MM.1S (cell line): ENCODE results near the gene ZNF558.
A peak's percentile ranks its signal among the peaks of the same experiment; 100 is the strongest.

Source experiments
- DNase-seq: peaks from one replicate; pipeline ENCODE4 v3.0.0-alpha.2; 2015
- H2AFZ ChIP-seq: fragments of 300-600 bp; sonication (generic); 2 replicates; pipeline ENCODE4 v1.6.0; 2016; ENCODE audit warnings: antibody characterized with exemption, low read length
- H3F3A ChIP-seq: fragments of 300-600 bp; sonication (generic); 2 replicates; pipeline ENCODE4 v1.6.1; 2016; ENCODE audit warnings: mild to moderate bottlenecking, antibody characterized with exemption, low read length, moderate library complexity, mixed read lengths; ENCODE audit not compliant: insufficient read depth
- H3K27ac ChIP-seq: fragments of 300-600 bp; sonication (generic); 2 replicates; pipeline ENCODE4 v1.5.1; 2016; ENCODE audit warnings: mild to moderate bottlenecking, low read length
- H3K27me3 ChIP-seq: fragments of 300-600 bp; sonication (generic); replicated peaks from 2 replicates; pipeline ENCODE4 v1.6.0; 2016; ENCODE audit warnings: low read length; ENCODE audit not compliant: insufficient read depth
- H3K36me3 ChIP-seq: fragments of 300-600 bp; sonication (generic); replicated peaks from 2 replicates; pipeline ENCODE4 v1.6.1; 2016; ENCODE audit warnings: mild to moderate bottlenecking, low read length, mixed read lengths; ENCODE audit not compliant: insufficient read depth
- H3K4me1 ChIP-seq: fragments of 300-600 bp; sonication (generic); 2 replicates; pipeline ENCODE4 v1.6.1; 2016; ENCODE audit warnings: low read length, mixed read lengths
- H3K4me2 ChIP-seq: fragments of 300-600 bp; sonication (generic); 2 replicates; pipeline ENCODE4 v1.6.0; 2016; ENCODE audit warnings: low read depth, low read length
- H3K4me3 ChIP-seq: fragments of 300-600 bp; sonication (generic); 2 replicates; pipeline ENCODE4 v1.5.1; 2016; ENCODE audit warnings: low read length, mixed read lengths
- H3K79me2 ChIP-seq: fragments of 300-600 bp; sonication (generic); 2 replicates; pipeline ENCODE4 v1.6.1; 2016; ENCODE audit warnings: mixed run types, low read length, mixed read lengths
- H3K9ac ChIP-seq: fragments of 300-600 bp; sonication (generic); 2 replicates; pipeline ENCODE4 v1.6.1; 2016; ENCODE audit warnings: low read length, mixed read lengths
- H3K9me2 ChIP-seq: fragments of 300-600 bp; sonication (generic); replicated peaks from 2 replicates; pipeline ENCODE4 v1.6.1; 2016; ENCODE audit warnings: mild to moderate bottlenecking, low read length, mixed read lengths; ENCODE audit not compliant: insufficient read depth
- H3K9me3 ChIP-seq: fragments of 300-600 bp; sonication (generic); replicated peaks from 2 replicates; pipeline ENCODE4 v1.6.1; 2016; ENCODE audit warnings: mild to moderate bottlenecking, low read length, mixed read lengths; ENCODE audit not compliant: insufficient read depth
- H4K20me1 ChIP-seq: fragments of 300-600 bp; sonication (generic); 2 replicates; pipeline ENCODE4 v1.6.1; 2016; ENCODE audit warnings: mild to moderate bottlenecking, low read length, moderate library complexity, mixed read lengths; ENCODE audit not compliant: insufficient read depth
- EZH2 ChIP-seq: fragments of 300-600 bp; sonication (generic); optimal IDR thresholded peaks from 2 replicates; pipeline ENCODE3; 2017; ENCODE audit warnings: low read depth, mild to moderate bottlenecking, antibody characterized with exemption, low read length, mixed read lengths
- EZH2phosphoT487 ChIP-seq: fragments of 300-600 bp; sonication (generic); IDR thresholded peaks from 2 replicates; pipeline ENCODE4 v1.6.1; 2018; ENCODE audit warnings: antibody characterized with exemption, low read length
- TF ChIP-seq, protein P1 (sequence below): fragments of 300-600 bp; sonication (generic); IDR thresholded peaks from 2 replicates; pipeline ENCODE4 v1.5.1; 2016; ENCODE audit warnings: antibody characterized with exemption, low read length, mixed read lengths

ZNF558 gene

DNA sequence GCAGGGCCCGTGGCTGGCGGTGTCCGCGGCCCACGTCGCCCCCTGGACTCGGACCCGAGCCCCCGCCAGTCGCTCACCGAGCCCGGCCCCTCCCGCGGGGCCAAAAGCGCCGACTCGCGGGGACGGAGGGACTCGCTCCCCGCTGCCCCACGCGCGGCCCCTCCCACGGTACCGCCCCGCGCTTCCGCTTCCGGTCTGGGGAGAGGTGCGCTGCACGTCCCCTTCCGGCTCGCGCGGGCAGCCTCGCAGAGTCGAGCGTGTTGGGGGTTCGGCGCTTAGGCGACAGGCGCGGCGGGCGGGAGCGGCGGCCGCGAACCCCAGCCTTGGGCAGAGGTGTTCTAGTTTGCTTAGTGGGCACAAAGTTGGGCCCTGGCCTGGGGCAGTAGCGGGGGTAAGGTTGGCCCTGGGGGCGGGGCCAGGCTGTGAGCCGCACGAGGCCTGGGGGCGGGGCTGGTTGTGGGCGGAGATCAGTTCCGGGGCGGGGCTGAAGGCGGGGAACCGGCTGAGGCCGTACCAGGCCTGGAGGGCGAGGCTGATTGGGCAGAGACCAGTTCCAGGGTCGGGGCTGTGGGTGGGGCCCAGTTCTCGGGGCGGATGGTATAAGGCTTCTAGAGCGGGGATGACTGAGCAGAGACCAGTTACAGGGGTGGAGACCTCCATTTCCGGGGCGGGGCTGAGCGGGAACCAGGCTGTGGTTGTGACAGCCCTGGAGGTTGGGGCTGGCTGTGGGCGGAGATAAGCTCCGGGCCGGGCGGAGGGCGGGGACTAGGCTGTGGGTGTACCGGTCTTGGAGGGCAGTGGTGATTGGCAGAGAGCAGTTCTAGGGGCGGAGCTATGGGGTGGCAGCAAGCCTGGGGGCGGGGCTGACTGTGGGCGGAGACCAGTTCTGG is at the start of gene ZNF558, which contains the start of gene MBD3L1:
ZNF558 (minus strand) TSS at position 173 of the 890 bp plus-strand sequence. CDS start 9,645 bp downstream, outside the sequence.
MBD3L1 (plus strand) TSS at position 246 of the 890 bp plus-strand sequence. CDS start 10,302 bp downstream, outside the sequence.
- peak within 1 kb of the TSS; percentile 91 for H3K27ac ChIP-seq
- no peaks in the 10 kb centered on the region for H3F3A ChIP-seq

DNA sequence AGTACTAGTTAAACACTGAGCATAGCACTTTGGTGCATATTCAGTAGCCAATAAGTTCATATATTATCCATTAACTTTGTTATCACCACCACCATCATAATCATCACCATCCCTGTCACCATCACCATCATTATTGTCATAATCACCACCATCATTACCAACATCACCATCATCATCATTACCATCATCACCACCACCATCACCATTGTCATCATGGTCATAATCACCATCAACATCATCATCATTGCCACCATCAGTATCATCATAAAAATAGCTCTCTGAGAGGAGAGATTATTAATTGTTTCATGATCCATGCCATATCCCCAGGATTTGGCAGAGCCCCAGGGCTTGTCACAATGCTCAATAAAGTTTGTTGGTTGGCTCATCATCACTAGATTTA is 49.4 kb upstream of the ZNF558 start:
- Histone ChIP-seq H3K27ac (no peak overlapping the region), H3K9me2 (no peaks in the 10 kb centered on the region), H3K4me1 (no peaks in the 10 kb centered on the region), H3K9ac (no peak overlapping the region), H3K9me3 (no peaks in the 10 kb centered on the region), H3K4me2 (no peak overlapping the region), H2AFZ (no peak overlapping the region), H4K20me1 (no peaks in the 10 kb centered on the region), H3K36me3 (no peaks in the 10 kb centered on the region), H3K27me3 (0 out of 2 replicates have a peak, but pooled peaks cover 3% of the 10 kb centered on the region), H3K4me3 (no peak overlapping the region), H3K79me2 (no peaks in the 10 kb centered on the region), H3F3A (no peaks in the 10 kb centered on the region)
- no peak for DNase-seq
- TF ChIP-seq, protein P1, sequence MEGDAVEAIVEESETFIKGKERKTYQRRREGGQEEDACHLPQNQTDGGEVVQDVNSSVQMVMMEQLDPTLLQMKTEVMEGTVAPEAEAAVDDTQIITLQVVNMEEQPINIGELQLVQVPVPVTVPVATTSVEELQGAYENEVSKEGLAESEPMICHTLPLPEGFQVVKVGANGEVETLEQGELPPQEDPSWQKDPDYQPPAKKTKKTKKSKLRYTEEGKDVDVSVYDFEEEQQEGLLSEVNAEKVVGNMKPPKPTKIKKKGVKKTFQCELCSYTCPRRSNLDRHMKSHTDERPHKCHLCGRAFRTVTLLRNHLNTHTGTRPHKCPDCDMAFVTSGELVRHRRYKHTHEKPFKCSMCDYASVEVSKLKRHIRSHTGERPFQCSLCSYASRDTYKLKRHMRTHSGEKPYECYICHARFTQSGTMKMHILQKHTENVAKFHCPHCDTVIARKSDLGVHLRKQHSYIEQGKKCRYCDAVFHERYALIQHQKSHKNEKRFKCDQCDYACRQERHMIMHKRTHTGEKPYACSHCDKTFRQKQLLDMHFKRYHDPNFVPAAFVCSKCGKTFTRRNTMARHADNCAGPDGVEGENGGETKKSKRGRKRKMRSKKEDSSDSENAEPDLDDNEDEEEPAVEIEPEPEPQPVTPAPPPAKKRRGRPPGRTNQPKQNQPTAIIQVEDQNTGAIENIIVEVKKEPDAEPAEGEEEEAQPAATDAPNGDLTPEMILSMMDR: no peak
- TF ChIP-seq EZH2: no peak
- TF ChIP-seq EZH2phosphoT487: no peak

More for the DNA sequence above, at the start of gene ZNF558, which contains the start of gene MBD3L1:
- H3K9me3 ChIP-seq: no peaks in the 10 kb centered on the region
- H2AFZ ChIP-seq: peak within 1 kb of the TSS; percentile 90
- peaks cover 18% of the 10 kb centered on the region for H3K27me3 ChIP-seq
- H3K9ac ChIP-seq: peak within 1 kb of the TSS; percentile 86
- no peaks in the 10 kb centered on the region for H3K9me2 ChIP-seq
- no peaks in the 10 kb centered on the region for H4K20me1 ChIP-seq
- peak within 1 kb of the TSS; percentile 86 for H3K4me3 ChIP-seq
- H3K4me1 ChIP-seq: no peaks in the 10 kb centered on the region
- H3K79me2 ChIP-seq: no peaks in the 10 kb centered on the region
- peak within 1 kb of the TSS; percentile 75 for H3K4me2 ChIP-seq
- DNase-seq: peak; percentile 96
- H3K36me3 ChIP-seq: no peaks in the 10 kb centered on the region
- TF ChIP-seq, protein P1: 0 out of 2 replicates have a peak, but pooled peaks have one; percentile 28
- no peak for TF ChIP-seq EZH2

DNA sequence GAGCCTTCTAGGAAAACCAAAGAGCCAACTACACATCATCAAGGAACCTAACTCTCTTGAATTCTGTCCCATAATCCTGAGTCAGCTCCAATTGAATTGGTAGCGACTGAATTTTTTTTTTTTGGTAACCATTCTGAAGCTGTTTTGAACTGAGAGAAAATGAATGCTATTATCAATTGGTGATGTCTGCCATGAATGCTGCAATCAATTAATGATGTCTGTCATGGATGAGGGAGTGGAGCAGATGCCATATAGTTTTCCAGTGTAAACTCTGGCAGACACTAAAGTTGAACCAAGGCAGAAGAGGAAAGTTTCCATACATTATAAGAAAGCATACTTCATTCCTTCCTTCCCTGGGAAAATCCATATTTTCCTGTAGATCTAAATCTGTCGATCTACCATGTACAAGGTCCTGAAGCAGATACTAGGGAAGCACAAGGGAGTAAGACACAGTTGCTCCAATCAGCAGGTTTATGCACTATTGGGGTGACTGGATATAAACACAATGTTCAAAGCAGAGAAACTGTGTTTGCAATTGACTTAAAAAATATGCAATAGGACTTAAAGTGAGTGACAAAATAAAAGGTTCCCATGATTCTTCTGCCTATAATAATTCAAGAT is 48.9 kb upstream of the ZNF558 start:
- Histone ChIP-seq H3K4me1 (no peaks in the 10 kb centered on the region), H3K9me3 (no peaks in the 10 kb centered on the region), H2AFZ (no peak overlapping the region), H3K4me3 (no peak overlapping the region), H3K79me2 (no peaks in the 10 kb centered on the region), H4K20me1 (no peaks in the 10 kb centered on the region), H3K27ac (no peak overlapping the region), H3K4me2 (no peak overlapping the region), H3K9ac (no peak overlapping the region), H3F3A (no peaks in the 10 kb centered on the region), H3K36me3 (no peaks in the 10 kb centered on the region), H3K9me2 (no peaks in the 10 kb centered on the region), H3K27me3 (0 out of 2 replicates have a peak, but pooled peaks cover 3% of the 10 kb centered on the region)
- no peak for DNase-seq
- TF ChIP-seq, protein P1: no peak
- no peak for TF ChIP-seq EZH2phosphoT487
- no peak for TF ChIP-seq EZH2
